ENCODE measurements around the gene ANKRD33B. TPM values are rescaled to one million over a fixed set of nuclear protein-coding genes. Genes with fewer than 3 reads are reported as not detected.

ANKRD33B gene
- total RNA-seq, 4 donors from 2014 or later = 0.57 to 6.5 (median 1.7) TPM

- DNase-seq = no peak
- intact Hi-C loops (cut with DNase I) = no loop called here
- peaks cover 0 to 24% (median 13%) of the 10 kb centered on the region in 3 donors for H3K4me1 ChIP-seq
- 83 to 89% methylated on average over 4 of the region's 4 CpGs for WGBS, 2 donors
- no peaks in the 10 kb centered on the region for H3K36me3 ChIP-seq
- TF ChIP-seq CTCF (IDR thresholded peaks at IDR 0.05) = no peak
- TF ChIP-seq POLR2A (IDR thresholded peaks at IDR 0.05) = no peak
- H3K9me3 ChIP-seq = no peaks in the 10 kb centered on the region
- no peak overlapping the region for H3K4me3 ChIP-seq
- peaks cover 0 to 23% (median 0%) of the 10 kb centered on the region in 4 donors for H3K27me3 ChIP-seq
- no peak overlapping the region for H3K27ac ChIP-seq
Observed at GRCh38 chr5:10586008-10586407, 22.1 kb downstream of the ANKRD33B start.

GRCh38 chr5:10586555-10586954 is 22.7 kb downstream of the ANKRD33B start:
- Histone ChIP-seq H3K36me3 (no peaks in the 10 kb centered on the region), H3K9me3 (no peaks in the 10 kb centered on the region), H3K4me3 (no peak overlapping the region), H3K27ac (no peak overlapping the region), H3K4me1 (peaks cover 0 to 24% (median 10%) of the 10 kb centered on the region in 3 donors), H3K27me3 (peaks cover 0 to 23% (median 0%) of the 10 kb centered on the region in 4 donors)
- 89 to 90% methylated on average over 1 of the region's 1 CpG for WGBS, 2 donors
- DNase-seq = no peak
- intact Hi-C loops (cut with DNase I) = no loop called here
- TF ChIP-seq CTCF (IDR thresholded peaks at IDR 0.05) (no peak), POLR2A (IDR thresholded peaks at IDR 0.05) (no peak)

- WGBS, 2 donors = 75 to 86% methylated on average over 8 of the region's 8 CpGs
- Histone ChIP-seq H3K9me3 (no peaks in the 10 kb centered on the region), H3K27me3 (peaks cover 0 to 20% (median 0%) of the 10 kb centered on the region in 4 donors), H3K27ac (no peak overlapping the region), H3K4me1 (peaks cover 0 to 13% (median 6%) of the 10 kb centered on the region in 3 donors), H3K36me3 (no peaks in the 10 kb centered on the region), H3K4me3 (no peak overlapping the region)
- no peak for TF ChIP-seq POLR2A (IDR thresholded peaks at IDR 0.05)
- TF ChIP-seq CTCF (IDR thresholded peaks at IDR 0.05) = no peak
- intact Hi-C loops (cut with DNase I) = no loop called here
- DNase-seq = no peak
Observed at GRCh38 chr5:10588109-10588775, 24.4 kb downstream of the ANKRD33B start.

GRCh38 chr5:10588779-10589447 is 25.0 kb downstream of the ANKRD33B start:
- Histone ChIP-seq H3K4me3 (no peak overlapping the region), H3K4me1 (peaks cover 0 to 13% (median 10%) of the 10 kb centered on the region in 3 donors), H3K27ac (no peak overlapping the region), H3K9me3 (no peaks in the 10 kb centered on the region), H3K27me3 (peaks cover 0 to 19% (median 0%) of the 10 kb centered on the region in 4 donors), H3K36me3 (no peaks in the 10 kb centered on the region)
- intact Hi-C loops (cut with DNase I) = no loop called here
- no peak for DNase-seq
- TF ChIP-seq CTCF (IDR thresholded peaks at IDR 0.05) (no peak), POLR2A (IDR thresholded peaks at IDR 0.05) (no peak)
- 66 to 76% methylated on average over 11 of the region's 11 CpGs for WGBS, 2 donors

Measured in esophagus squamous epithelium (tissue), 5 donors.